CD4-positive, alpha-beta T cell treated with Interleukin-6 at 100 ng/mL for 8 hours (primary cell): ENCODE measurements around the gene USP37.

Experiments
- DNase-seq: peaks from one replicate; pipeline ENCODE4 v3.0.0-alpha.2; 2020; ENCODE audit warnings: mixed read lengths, low spot score

USP37 gene

DNA sequence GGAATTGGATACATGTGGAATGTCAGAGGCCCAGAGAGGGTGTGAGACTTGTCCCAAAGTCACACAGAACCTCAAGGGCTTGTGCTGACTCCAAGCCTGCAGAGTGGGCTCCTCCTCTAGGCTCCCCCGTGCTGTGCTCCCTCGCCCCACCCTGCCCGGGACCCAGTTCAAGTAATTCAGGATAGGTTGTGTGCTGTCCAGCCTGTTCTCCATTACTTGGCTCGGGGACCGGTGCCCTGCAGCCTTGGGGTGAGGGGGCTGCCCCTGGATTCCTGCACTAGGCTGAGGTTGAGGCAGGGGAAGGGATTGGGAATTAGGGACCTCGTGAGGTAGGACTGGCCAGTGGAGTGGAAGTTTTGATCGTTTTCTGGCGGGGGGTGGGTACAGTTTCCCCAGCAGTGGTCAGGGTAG is 165.7 kb downstream of the USP37 start:
- DNase-seq: no peak

DNA sequence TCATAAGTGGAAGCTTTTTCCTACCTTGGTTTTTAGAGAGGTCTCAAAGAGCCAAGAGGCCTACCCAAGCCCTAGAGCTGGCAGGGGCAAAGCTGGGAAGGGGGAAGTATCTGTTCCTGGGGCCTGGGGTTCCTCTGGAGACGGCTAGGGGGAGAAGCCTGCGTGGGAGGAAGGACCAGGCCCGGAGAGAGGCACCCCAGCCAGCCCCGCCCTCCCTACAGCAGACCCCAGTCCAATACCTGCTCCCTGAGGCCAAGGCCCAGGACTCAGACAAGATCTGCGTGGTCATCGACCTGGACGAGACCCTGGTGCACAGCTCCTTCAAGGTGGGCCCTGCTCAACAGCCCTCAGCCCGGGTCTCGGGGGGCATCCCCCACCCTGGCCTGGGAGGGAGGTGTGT is 166.3 kb downstream of the USP37 start:
- DNase-seq: no peak

DNA sequence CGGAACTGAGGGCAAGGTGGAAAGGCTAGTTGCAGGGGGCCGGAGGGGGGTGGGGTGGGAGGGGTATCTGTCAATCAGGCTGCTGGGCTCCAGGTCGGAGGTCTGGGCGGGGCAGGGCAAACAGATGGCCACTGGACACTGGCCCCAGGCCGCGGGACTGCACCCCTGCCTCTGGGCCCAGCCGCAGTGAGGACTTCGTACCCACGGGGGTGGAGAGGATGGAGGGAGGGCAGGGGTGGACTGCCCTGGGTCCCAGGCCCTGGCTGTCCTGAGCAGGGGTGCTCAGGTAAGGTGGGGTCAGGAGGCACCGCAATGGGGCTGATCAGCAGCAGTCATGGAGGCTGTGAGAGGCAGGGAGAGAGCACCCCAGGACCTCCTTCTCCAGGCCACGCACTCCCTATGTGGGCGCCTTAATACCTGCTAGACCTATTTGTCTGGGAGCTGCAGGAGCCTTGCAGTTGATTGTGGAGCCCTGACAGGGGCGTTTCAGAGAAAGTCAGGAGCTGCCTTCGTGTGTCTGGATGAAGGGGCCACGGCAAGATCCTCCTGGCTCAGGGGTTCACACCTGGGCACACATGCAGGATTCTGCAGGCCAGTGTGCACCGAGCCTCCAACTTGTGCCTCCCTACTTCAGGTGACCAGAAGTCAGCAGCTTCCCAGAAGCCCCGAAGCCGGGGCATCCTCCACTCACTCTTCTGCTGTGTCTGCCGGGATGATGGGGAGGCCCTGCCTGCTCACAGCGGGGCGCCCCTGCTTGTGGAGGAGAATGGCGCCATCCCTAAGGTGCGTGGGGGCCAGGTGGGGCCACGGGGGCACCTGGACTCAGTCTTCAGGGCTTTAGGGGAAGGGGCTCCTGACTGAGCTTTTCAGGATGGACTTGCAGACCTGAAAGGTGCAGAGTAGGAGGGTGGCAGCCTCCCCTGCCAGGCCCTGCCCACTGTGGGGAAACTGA is 166.9 kb downstream of the USP37 start:
- no peak for DNase-seq
